ACC112 (cell line): ENCODE results near the gene F13A1.

Experiments
- H2AFZ ChIP-seq: fragments of 200-600 bp; sonication (generic); one replicate; pipeline ENCODE4 v1.6.0; 2017; ENCODE audit warnings: antibody characterized with exemption, low read length; ENCODE audit not compliant: unreplicated experiment
- H3K27ac ChIP-seq: fragments of 200-600 bp; sonication (generic); 2 replicates; pipeline ENCODE4 v1.5.1; 2014; ENCODE audit warnings: low read depth, mild to moderate bottlenecking, antibody characterized with exemption, low read length, moderate library complexity
- H3K27me3 ChIP-seq: fragments of 200-600 bp; sonication (generic); 2 replicates; pipeline ENCODE4 v1.6.1; 2014; ENCODE audit warnings: mild to moderate bottlenecking, antibody characterized with exemption, low read length, moderate library complexity, mixed read lengths; ENCODE audit not compliant: insufficient read depth
- H3K36me3 ChIP-seq: fragments of 200-600 bp; sonication (generic); 2 replicates; pipeline ENCODE4 v1.6.1; 2016; ENCODE audit warnings: mild to moderate bottlenecking, antibody characterized with exemption, low read length, moderate library complexity, mixed read lengths; ENCODE audit not compliant: insufficient read depth
- H3K4me1 ChIP-seq: fragments of 200-600 bp; sonication (generic); one replicate; pipeline ENCODE4 v1.6.1; 2016; ENCODE audit warnings: low read length, mixed read lengths; ENCODE audit not compliant: insufficient read depth, unreplicated experiment, control insufficient read depth
- H3K4me3 ChIP-seq: fragments of 200-600 bp; sonication (generic); 2 replicates; pipeline ENCODE4 v1.5.1; 2014; ENCODE audit warnings: mild to moderate bottlenecking, low read depth, low read length
- H3K79me2 ChIP-seq: fragments of 200-600 bp; sonication (generic); one replicate; pipeline ENCODE4 v1.6.0; 2016; ENCODE audit warnings: low read length; ENCODE audit not compliant: control insufficient read depth, unreplicated experiment, insufficient read depth

F13A1 gene

GRCh38 chr6:6166064-6166463 is 154.4 kb downstream of the F13A1 start:
- no peak overlapping the region for H3K27ac ChIP-seq
- no peaks in the 10 kb centered on the region for H3K27me3 ChIP-seq
- H3K36me3 ChIP-seq, result no peaks in the 10 kb centered on the region
- no peak overlapping the region for H2AFZ ChIP-seq
- no peaks in the 10 kb centered on the region for H3K79me2 ChIP-seq
- H3K4me1 ChIP-seq, result no peaks in the 10 kb centered on the region
- H3K4me3 ChIP-seq, result no peak overlapping the region

- H3K4me1 ChIP-seq, result no peaks in the 10 kb centered on the region
- H3K79me2 ChIP-seq, result no peaks in the 10 kb centered on the region
- H3K27me3 ChIP-seq, result no peaks in the 10 kb centered on the region
- no peaks in the 10 kb centered on the region for H3K36me3 ChIP-seq
- H3K27ac ChIP-seq, result no peak overlapping the region
- no peak overlapping the region for H2AFZ ChIP-seq
- H3K4me3 ChIP-seq, result no peak overlapping the region
Observed at GRCh38 chr6:6164367-6164766, 156.1 kb downstream of the F13A1 start.

- H3K79me2 ChIP-seq, result no peaks in the 10 kb centered on the region
- no peaks in the 10 kb centered on the region for H3K27me3 ChIP-seq
- no peak overlapping the region for H2AFZ ChIP-seq
- no peaks in the 10 kb centered on the region for H3K36me3 ChIP-seq
- H3K4me1 ChIP-seq, result no peaks in the 10 kb centered on the region
- H3K27ac ChIP-seq, result no peak overlapping the region
- no peak overlapping the region for H3K4me3 ChIP-seq
Observed at GRCh38 chr6:6154335-6154734, 166.1 kb downstream of the F13A1 start.

GRCh38 chr6:6152060-6152459 is 168.4 kb downstream of the F13A1 start:
- no peaks in the 10 kb centered on the region for H3K27me3 ChIP-seq
- no peak overlapping the region for H3K4me3 ChIP-seq
- H3K79me2 ChIP-seq, result no peaks in the 10 kb centered on the region
- no peaks in the 10 kb centered on the region for H3K36me3 ChIP-seq
- no peak overlapping the region for H3K27ac ChIP-seq
- no peak overlapping the region for H2AFZ ChIP-seq
- H3K4me1 ChIP-seq, result no peaks in the 10 kb centered on the region

GRCh38 chr6:6148192-6148815 is 172.2 kb downstream of the F13A1 start:
- no peaks in the 10 kb centered on the region for H3K4me1 ChIP-seq
- no peak overlapping the region for H3K4me3 ChIP-seq
- no peaks in the 10 kb centered on the region for H3K27me3 ChIP-seq
- no peaks in the 10 kb centered on the region for H3K36me3 ChIP-seq
- H2AFZ ChIP-seq, result no peak overlapping the region
- no peaks in the 10 kb centered on the region for H3K79me2 ChIP-seq
- H3K27ac ChIP-seq, result no peak overlapping the region

- no peak overlapping the region for H2AFZ ChIP-seq
- H3K27ac ChIP-seq, result no peak overlapping the region
- no peak overlapping the region for H3K4me3 ChIP-seq
- H3K36me3 ChIP-seq, result no peaks in the 10 kb centered on the region
- no peaks in the 10 kb centered on the region for H3K79me2 ChIP-seq
- H3K27me3 ChIP-seq, result no peaks in the 10 kb centered on the region
- no peaks in the 10 kb centered on the region for H3K4me1 ChIP-seq
Observed at GRCh38 chr6:6131492-6132109, 188.9 kb downstream of the F13A1 start.

GRCh38 chr6:6125495-6125894 is 195.0 kb downstream of the F13A1 start:
- no peaks in the 10 kb centered on the region for H3K36me3 ChIP-seq
- H2AFZ ChIP-seq, result no peak overlapping the region

GRCh38 chr6:6123803-6124202 is 196.7 kb downstream of the F13A1 start:
- no peaks in the 10 kb centered on the region for H3K79me2 ChIP-seq
- H3K4me1 ChIP-seq, result no peaks in the 10 kb centered on the region
- no peaks in the 10 kb centered on the region for H3K27me3 ChIP-seq
- H2AFZ ChIP-seq, result no peak overlapping the region
- H3K4me3 ChIP-seq, result no peak overlapping the region
- H3K36me3 ChIP-seq, result no peaks in the 10 kb centered on the region
- no peak overlapping the region for H3K27ac ChIP-seq

More at GRCh38 chr6:6125495-6125894, 195.0 kb downstream of the F13A1 start:
- H3K27me3 ChIP-seq, result no peaks in the 10 kb centered on the region
- no peak overlapping the region for H3K27ac ChIP-seq
- H3K4me1 ChIP-seq, result no peaks in the 10 kb centered on the region
- H3K79me2 ChIP-seq, result no peaks in the 10 kb centered on the region
- no peak overlapping the region for H3K4me3 ChIP-seq

- no peaks in the 10 kb centered on the region for H3K79me2 ChIP-seq
- no peaks in the 10 kb centered on the region for H3K4me1 ChIP-seq
- H3K27me3 ChIP-seq, result no peaks in the 10 kb centered on the region
- no peak overlapping the region for H2AFZ ChIP-seq
- H3K36me3 ChIP-seq, result no peaks in the 10 kb centered on the region
- H3K4me3 ChIP-seq, result no peak overlapping the region
- H3K27ac ChIP-seq, result no peak overlapping the region
Observed at GRCh38 chr6:6121943-6122342, 198.5 kb downstream of the F13A1 start.

- H3K27me3 ChIP-seq, result no peaks in the 10 kb centered on the region
- H3K79me2 ChIP-seq, result no peaks in the 10 kb centered on the region
- no peaks in the 10 kb centered on the region for H3K4me1 ChIP-seq
- no peak overlapping the region for H3K27ac ChIP-seq
- no peak overlapping the region for H2AFZ ChIP-seq
- H3K36me3 ChIP-seq, result no peaks in the 10 kb centered on the region
- H3K4me3 ChIP-seq, result no peak overlapping the region
Observed at GRCh38 chr6:6105472-6106036, 214.9 kb downstream of the F13A1 start.
